OCI-LY7 (cell line): Measurements from ENCODE around the gene CS. TPM values are rescaled to one million over a fixed set of nuclear protein-coding genes. Genes with fewer than 3 reads are reported as not detected.

Experiments used
- BruUV-seq: library from RNA; stranded (reverse); fragments of 400-500 nt; replicated peaks from 2 replicates; lab custom pipeline; 2021; lab: Mats Ljungman, UMichigan
- CTCF ChIA-PET: fragments of 300-600 bp; sonication (Branson Sonifier 250); formaldehyde crosslinking; loops from one replicate; lab custom pipeline; 2022; ENCODE audit warnings: antibody characterized with exemption; ENCODE audit not compliant: unreplicated experiment; lab: Charles Lee
- POLR2A ChIA-PET: fragments of 300-600 bp; sonication (Branson Sonifier 250); formaldehyde crosslinking; loops from one replicate; lab custom pipeline; 2022; ENCODE audit warnings: antibody characterized with exemption; lab: Charles Lee
- DNase-seq: peaks from one replicate; pipeline ENCODE4 v3.0.0-alpha.2; 2015; ENCODE audit warnings: low spot score
- H2AFZ ChIP-seq: fragments of 200-600 bp; sonication (generic), shearing (Covaris generic); 2 replicates; pipeline ENCODE4 v1.6.1; 2014; ENCODE audit warnings: mild to moderate bottlenecking, antibody characterized with exemption, low read length, moderate library complexity
- H3K27ac ChIP-seq: fragments of 200-600 bp; sonication (generic); 2 replicates; pipeline ENCODE4 v1.5.1; 2014; ENCODE audit warnings: mixed run types, low read depth, mild to moderate bottlenecking, moderate library complexity, low read length, inconsistent platforms; ENCODE audit not compliant: poor library complexity, severe bottlenecking
- H3K36me3 ChIP-seq: fragments of 200-600 bp; sonication (generic); 2 replicates; pipeline ENCODE4 v1.6.1; 2014; ENCODE audit warnings: mild to moderate bottlenecking, antibody characterized with exemption, low read length, moderate library complexity, mixed read lengths; ENCODE audit not compliant: insufficient read depth
- H3K4me1 ChIP-seq: fragments of 200-600 bp; sonication (generic); 2 replicates; pipeline ENCODE4 v1.5.1; 2014; ENCODE audit warnings: mild to moderate bottlenecking, low read length; ENCODE audit not compliant: insufficient read depth, poor library complexity, severe bottlenecking
- H3K4me2 ChIP-seq: fragments of 200-600 bp; sonication (generic); 2 replicates; pipeline ENCODE4 v1.6.1; 2014; ENCODE audit warnings: mild to moderate bottlenecking, low read length
- H3K4me3 ChIP-seq: fragments of 200-600 bp; sonication (generic); 2 replicates; pipeline ENCODE4 v1.5.1; 2014; ENCODE audit warnings: mild to moderate bottlenecking, low read depth, low read length; ENCODE audit not compliant: poor library complexity, severe bottlenecking
- H3K79me2 ChIP-seq: fragments of 200-600 bp; sonication (generic); 2 replicates; pipeline ENCODE4 v1.6.1; 2016; ENCODE audit warnings: low read depth, mild to moderate bottlenecking, low read length, moderate library complexity, mixed read lengths; ENCODE audit not compliant: insufficient read depth
- H3K9me2 ChIP-seq: fragments of 200-600 bp; sonication (generic); 2 replicates; pipeline ENCODE4 v1.6.1; 2016; ENCODE audit warnings: mild to moderate bottlenecking, low read length, mixed read lengths; ENCODE audit not compliant: insufficient read depth
- H3K9me3 ChIP-seq: fragments of 200-600 bp; sonication (generic); 2 replicates; pipeline ENCODE4 v1.6.1; 2014; ENCODE audit warnings: mild to moderate bottlenecking, mixed run types, low read length, mixed read lengths
- H4K20me1 ChIP-seq: fragments of 200-600 bp; sonication (generic); 2 replicates; pipeline ENCODE4 v1.6.1; 2014; ENCODE audit warnings: mild to moderate bottlenecking, antibody characterized with exemption, low read length, moderate library complexity, mixed read lengths; ENCODE audit not compliant: insufficient read depth
- CTCF ChIP-seq: fragments of 200-600 bp; sonication (generic); conservative IDR thresholded peaks from 2 replicates; pipeline ENCODE4 v1.5.1; 2014; ENCODE audit warnings: mild to moderate bottlenecking, antibody characterized with exemption, low read length, moderate library complexity, mixed read lengths
- EZH2phosphoT487 ChIP-seq: fragments of 200-600 bp; sonication (generic); IDR thresholded peaks from 2 replicates; pipeline ENCODE4 v1.6.1; 2018; ENCODE audit warnings: low read depth, borderline replicate concordance, mild to moderate bottlenecking, mixed run types, antibody characterized with exemption, low read length, moderate library complexity, mixed read lengths
- intact Hi-C: fragments of 100-400 bp; cut with micrococcal nuclease; formaldehyde crosslinking; loops from one replicate; pipeline ENCODE4 v1.10.0; 2022; ENCODE audit not compliant: unreplicated experiment
- total RNA-seq, 2 experiments: library from RNA; depleted of rRNA in 1 of 2; stranded (reverse); fragments of >200 nt in 1 of 2; shearing (Covaris generic) in 1 of 2; gene quantifications; 2 replicates each; pipeline ENCODE4 v1.2.3, GENCODE V29; 2014 to 2022

CS gene
- total RNA-seq, 2 experiments from 2014 or later: 154 to 262 TPM

DNA sequence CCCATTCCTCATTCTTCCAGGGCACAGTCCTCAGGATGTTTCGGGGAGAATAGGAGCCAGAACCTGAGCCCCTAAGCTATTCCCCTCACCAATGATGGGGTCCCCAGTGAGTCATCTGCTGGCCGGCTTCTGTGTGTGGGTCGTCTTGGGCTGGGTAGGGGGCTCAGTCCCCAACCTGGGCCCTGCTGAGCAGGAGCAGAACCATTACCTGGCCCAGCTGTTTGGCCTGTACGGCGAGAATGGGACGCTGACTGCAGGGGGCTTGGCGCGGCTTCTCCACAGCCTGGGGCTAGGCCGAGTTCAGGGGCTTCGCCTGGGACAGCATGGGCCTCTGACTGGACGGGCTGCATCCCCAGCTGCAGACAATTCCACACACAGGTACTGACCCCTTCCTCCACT, 68.9 kb downstream of the CS start:
- Histone ChIP-seq H3K9me3 (no peaks in the 10 kb centered on the region), H2AFZ (no peak overlapping the region), H4K20me1 (no peaks in the 10 kb centered on the region), H3K9me2 (no peaks in the 10 kb centered on the region), H3K27ac (no peak overlapping the region), H3K4me1 (no peaks in the 10 kb centered on the region), H3K4me3 (no peak overlapping the region), H3K4me2 (no peak overlapping the region), H3K79me2 (no peaks in the 10 kb centered on the region), H3K36me3 (no peaks in the 10 kb centered on the region; the same call in 1 of the 2 replicates)
- DNase-seq: no peak
- TF ChIP-seq EZH2phosphoT487 (no peak), CTCF (no peak)
- ChIA-PET POLR2A (interaction anchor here (0.7 to 1.1 kb wide), 2 partner anchors 9 to 22 kb away, joined by 3 read pairs; partner anchors contain the start of gene RNF41), CTCF (interaction anchor here (0.6 kb wide), 1 partner anchor 233 kb away, joined by 4 read pairs; no protein-coding TSS in a partner anchor)
- BruUV-seq: no TSS peak
- intact Hi-C loops: no loop called here

GRCh38 chr12:56230432-56231183, 69.5 kb downstream of the CS start:
- Histone ChIP-seq H3K27ac (no peak overlapping the region), H3K9me3 (no peaks in the 10 kb centered on the region), H3K4me2 (no peak overlapping the region), H3K4me1 (no peaks in the 10 kb centered on the region), H3K9me2 (no peaks in the 10 kb centered on the region), H4K20me1 (no peaks in the 10 kb centered on the region), H3K79me2 (no peaks in the 10 kb centered on the region), H3K4me3 (no peak overlapping the region), H2AFZ (no peak overlapping the region), H3K36me3 (no peaks in the 10 kb centered on the region; the same call in 1 of the 2 replicates)
- BruUV-seq: no TSS peak
- TF ChIP-seq CTCF (no peak), EZH2phosphoT487 (no peak)
- intact Hi-C loops: no loop called here
- DNase-seq: no peak
- ChIA-PET POLR2A (interaction anchor here (0.7 to 1.1 kb wide), 2 partner anchors 8 to 22 kb away, joined by 3 to 8 read pairs; no protein-coding TSS in a partner anchor), CTCF (interaction anchor here (0.6 kb wide), 2 partner anchors 234 to 1849 kb away, joined by 4 read pairs; no protein-coding TSS in a partner anchor)
